Measurements from ENCODE around the gene TTC7B. TPM values are rescaled to one million over a fixed set of nuclear protein-coding genes. Genes with fewer than 3 reads are reported as not detected.

Gene TTC7B
- total RNA-seq, 4 donors from 2014 or later = 31.0 to 49.7 (median 45.1) TPM

DNA sequence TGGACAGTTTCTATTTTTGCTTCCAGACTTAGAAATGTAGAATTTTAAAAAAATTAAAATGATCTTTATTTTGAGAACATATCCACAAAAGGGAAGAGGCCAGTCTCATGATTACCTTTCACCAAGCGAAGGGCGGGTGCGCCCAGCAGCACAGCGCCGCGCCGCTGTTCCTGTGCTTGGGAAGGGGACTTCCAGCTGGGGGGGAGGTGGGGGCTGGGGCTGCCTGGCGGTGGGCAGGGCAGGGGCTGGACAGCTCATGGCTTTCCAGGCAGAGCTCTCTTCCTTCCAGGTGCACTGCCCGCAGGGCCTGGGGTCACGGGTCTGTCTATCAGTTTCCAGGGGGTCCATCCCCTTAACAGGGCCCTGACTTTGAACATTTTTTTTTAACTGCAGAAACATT is 199.9 kb downstream of the TTC7B start:
- TF ChIP-seq, protein P1, sequence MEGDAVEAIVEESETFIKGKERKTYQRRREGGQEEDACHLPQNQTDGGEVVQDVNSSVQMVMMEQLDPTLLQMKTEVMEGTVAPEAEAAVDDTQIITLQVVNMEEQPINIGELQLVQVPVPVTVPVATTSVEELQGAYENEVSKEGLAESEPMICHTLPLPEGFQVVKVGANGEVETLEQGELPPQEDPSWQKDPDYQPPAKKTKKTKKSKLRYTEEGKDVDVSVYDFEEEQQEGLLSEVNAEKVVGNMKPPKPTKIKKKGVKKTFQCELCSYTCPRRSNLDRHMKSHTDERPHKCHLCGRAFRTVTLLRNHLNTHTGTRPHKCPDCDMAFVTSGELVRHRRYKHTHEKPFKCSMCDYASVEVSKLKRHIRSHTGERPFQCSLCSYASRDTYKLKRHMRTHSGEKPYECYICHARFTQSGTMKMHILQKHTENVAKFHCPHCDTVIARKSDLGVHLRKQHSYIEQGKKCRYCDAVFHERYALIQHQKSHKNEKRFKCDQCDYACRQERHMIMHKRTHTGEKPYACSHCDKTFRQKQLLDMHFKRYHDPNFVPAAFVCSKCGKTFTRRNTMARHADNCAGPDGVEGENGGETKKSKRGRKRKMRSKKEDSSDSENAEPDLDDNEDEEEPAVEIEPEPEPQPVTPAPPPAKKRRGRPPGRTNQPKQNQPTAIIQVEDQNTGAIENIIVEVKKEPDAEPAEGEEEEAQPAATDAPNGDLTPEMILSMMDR (IDR thresholded peaks at IDR 0.05; ENCODE audit: low read depth) = no peak

DNA sequence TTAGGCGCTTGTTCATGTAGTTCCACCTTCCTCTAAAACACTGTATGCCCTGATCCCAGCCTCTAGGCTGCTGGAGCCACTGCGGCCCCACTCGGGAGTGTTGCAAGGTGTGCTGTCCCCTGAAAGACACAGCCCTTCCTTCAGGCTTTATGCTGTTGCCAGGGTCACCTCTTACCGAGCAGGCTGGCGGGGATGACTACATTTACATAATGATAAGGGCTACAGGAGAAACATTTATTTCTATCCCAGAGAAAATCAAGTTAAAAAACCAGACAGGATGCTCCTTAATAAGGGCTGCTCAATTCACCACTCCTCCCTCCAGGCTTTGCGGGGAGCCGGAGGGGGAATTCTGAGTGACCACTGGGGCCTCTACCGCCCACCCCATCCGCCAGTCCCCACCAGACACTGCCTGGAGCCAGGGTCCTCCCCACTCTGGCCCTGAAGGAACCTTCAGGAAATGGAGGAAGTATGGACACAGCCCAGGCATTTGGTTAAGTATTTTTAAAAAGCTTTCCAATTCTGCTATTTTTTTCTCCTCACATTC is 200.6 kb downstream of the TTC7B start:
- TF ChIP-seq, protein P1 (IDR thresholded peaks at IDR 0.05; ENCODE audit: low read depth) = no peak

DNA sequence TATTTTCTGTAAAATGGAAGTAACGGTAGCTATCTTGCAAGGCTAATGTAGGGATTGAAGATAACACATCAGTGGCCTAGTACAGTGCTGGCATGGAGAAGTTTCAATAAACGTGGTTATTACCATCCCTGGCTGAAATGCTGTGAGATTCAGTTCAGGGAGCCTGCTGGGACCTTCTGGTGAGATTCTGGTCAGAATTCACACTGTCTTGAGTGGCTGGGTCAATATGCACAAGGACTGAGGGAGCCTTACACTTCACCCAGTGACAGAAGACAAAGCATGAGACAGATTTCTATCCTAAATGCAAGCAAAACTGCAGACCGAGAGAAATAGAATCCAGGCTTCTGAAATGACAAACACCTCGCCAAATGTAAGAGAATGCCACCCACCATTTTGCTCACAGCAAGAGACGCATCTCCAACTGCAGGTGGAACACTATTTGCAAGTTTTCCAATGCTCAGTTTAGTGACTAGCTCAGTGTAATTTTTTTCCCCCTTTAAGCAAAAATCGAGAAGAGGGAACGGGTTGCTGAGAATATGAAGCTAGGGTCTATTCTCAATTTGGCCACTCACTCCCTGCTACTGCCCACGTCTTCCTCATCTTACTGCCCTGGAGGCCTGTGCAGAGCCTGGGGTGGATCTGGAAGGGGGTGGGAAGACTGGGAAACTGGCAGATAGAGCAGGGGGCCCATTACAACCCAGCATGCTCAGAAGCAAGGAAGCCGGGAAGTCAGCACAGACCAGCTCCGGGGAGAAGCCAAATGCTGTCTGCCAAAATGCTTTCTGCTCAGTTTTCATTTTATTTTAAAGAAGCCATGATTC is 201.3 kb downstream of the TTC7B start:
- TF ChIP-seq, protein P1 (IDR thresholded peaks at IDR 0.05; ENCODE audit: low read depth) = no peak

DNA sequence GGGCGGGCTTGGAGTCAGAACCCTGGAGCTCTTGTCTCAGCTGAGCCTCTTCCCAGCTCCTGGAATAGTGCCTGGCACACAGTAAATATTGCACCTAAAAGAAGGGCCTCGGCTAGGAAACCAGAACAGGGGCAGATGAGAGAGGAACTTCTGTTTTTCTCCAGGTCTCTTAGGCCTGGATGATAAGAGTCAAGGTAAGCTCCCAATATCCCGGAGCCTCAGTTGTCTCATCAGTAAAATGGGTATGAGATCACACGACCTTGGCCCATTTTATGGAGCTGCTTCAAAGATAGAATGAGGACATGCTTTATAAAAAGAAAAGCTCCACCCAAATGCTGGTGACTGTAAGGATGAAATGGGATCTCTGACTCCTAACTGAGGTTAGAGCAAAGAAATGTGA is 202.2 kb downstream of the TTC7B start:
- TF ChIP-seq, protein P1 (IDR thresholded peaks at IDR 0.05; ENCODE audit: low read depth) = no peak

DNA sequence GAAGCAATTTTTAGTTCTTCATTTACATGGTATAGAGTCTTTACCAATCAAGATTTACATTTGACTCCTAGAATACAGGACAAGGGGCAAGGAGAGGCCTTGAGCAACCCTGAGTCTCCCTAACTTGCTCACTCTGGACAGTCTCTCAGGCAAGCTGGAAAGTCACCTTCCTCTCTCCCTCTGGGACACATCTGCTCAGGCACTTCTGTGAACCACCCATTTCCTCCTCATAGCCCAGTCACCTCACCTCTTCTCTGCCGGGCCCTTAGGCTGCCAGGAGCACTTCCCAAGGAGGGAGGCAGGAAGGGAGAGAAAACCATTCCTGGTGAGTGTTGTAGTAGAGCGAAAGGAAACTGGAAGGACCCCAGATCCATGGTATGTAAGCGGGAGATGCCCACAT is 202.8 kb downstream of the TTC7B start:
- TF ChIP-seq, protein P1 (IDR thresholded peaks at IDR 0.05; ENCODE audit: low read depth) = no peak

DNA sequence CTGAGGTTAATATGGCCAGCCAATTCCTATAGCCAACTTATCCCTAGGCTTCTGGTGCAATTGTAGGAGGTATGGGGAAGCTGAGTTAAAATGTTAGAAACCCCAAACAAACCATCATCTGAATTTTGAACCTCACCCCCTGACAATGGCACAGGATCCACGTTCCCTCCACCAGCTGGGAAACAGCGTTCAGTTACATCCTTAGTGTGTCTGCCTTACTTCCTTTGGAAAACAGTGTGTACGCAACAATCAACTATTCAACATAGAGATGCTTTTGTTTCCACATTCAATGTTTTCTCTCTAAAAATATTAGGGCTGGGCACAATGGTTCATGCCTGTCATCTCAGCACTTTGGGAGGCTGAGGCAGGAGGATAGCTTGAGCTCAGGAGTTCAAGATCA is 203.4 kb downstream of the TTC7B start:
- TF ChIP-seq, protein P1 (IDR thresholded peaks at IDR 0.05; ENCODE audit: low read depth) = no peak

DNA sequence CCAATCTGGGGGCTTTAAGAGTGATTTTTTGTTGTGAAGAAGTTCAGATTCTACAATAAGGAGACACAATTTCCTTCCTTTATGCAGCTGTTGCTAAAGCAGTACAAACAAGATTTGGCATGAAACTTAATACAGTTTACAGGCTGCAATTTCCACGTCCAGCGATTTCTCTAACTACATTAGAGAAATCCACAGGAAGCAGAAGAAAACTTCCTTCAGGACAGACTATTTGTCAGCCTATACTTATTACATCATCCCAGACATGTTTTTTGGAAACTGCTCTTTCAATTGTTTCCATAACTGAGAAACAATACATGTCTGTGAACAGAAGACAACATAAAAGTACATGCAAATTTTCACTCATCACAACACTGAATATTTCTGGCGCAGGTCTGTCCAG is 204.3 kb downstream of the TTC7B start:
- TF ChIP-seq, protein P1 (IDR thresholded peaks at IDR 0.05; ENCODE audit: low read depth) = no peak

Measured in subcutaneous adipose tissue (tissue), 4 donors.